Osteoblast (primary cell): Measurements from ENCODE around the gene COL23A1. TPM values are rescaled to one million over a fixed set of nuclear protein-coding genes. Genes with fewer than 3 reads are reported as not detected.
A peak's percentile ranks its signal among the peaks of the same experiment; 100 is the strongest.

Experiments
- DNase-seq: peaks from one replicate; pipeline ENCODE4 v3.0.0; 2011; ENCODE audit warnings: low spot score, mixed read lengths; ENCODE audit not compliant: insufficient read length; ENCODE audit errors: missing footprints
- H2AFZ ChIP-seq: 2 replicates; pipeline ENCODE4 v1.6.0; 2011; ENCODE audit warnings: mild to moderate bottlenecking, low read length
- H3K27ac ChIP-seq: 2 replicates; pipeline ENCODE4 v1.5.1; 2011; ENCODE audit warnings: mild to moderate bottlenecking, low read depth, low read length, moderate library complexity
- H3K27me3 ChIP-seq: 2 replicates; pipeline ENCODE4 v1.6.0; 2012; ENCODE audit warnings: mild to moderate bottlenecking, control low read depth, inconsistent platforms, low read length, moderate library complexity; ENCODE audit not compliant: insufficient read depth
- H3K36me3 ChIP-seq: 2 replicates; pipeline ENCODE4 v1.5.1; 2011; ENCODE audit warnings: mild to moderate bottlenecking, low read length, control low read depth, moderate library complexity; ENCODE audit not compliant: insufficient read depth
- H3K4me1 ChIP-seq: 2 replicates; pipeline ENCODE4 v1.5.1; 2011; ENCODE audit warnings: mild to moderate bottlenecking, low read length, control low read depth, moderate library complexity; ENCODE audit not compliant: insufficient read depth
- H3K4me2 ChIP-seq: 2 replicates; pipeline ENCODE4 v1.6.0; 2011; ENCODE audit warnings: mild to moderate bottlenecking, low read length; ENCODE audit not compliant: insufficient read depth
- H3K4me3 ChIP-seq: fragments of 200-600 bp; sonication (generic); 3 replicates; pipeline ENCODE4 v1.5.1; 2012; ENCODE audit warnings: mild to moderate bottlenecking, low read length, inconsistent platforms; ENCODE audit not compliant: insufficient read depth
- H3K79me2 ChIP-seq: 2 replicates; pipeline ENCODE4 v1.6.0; 2012; ENCODE audit warnings: mild to moderate bottlenecking, low read length, control low read depth, inconsistent platforms; ENCODE audit not compliant: insufficient read depth
- H3K9me3 ChIP-seq: 2 replicates; pipeline ENCODE4 v1.5.1; 2011; ENCODE audit warnings: low read depth, low read length, control low read depth
- H4K20me1 ChIP-seq: 2 replicates; pipeline ENCODE4 v1.6.0; 2012; ENCODE audit warnings: mild to moderate bottlenecking, low read length, control low read depth; ENCODE audit not compliant: insufficient read depth
- total RNA-seq: library from RNA; depleted of rRNA; stranded (reverse); fragments of >200 nt; gene quantifications from 2 replicates; pipeline ENCODE4 v1.2.3, GENCODE V29; 2012
- TF ChIP-seq, protein P1 (sequence below): IDR thresholded peaks from 2 replicates; pipeline ENCODE4 v1.5.1; 2011; ENCODE audit warnings: mild to moderate bottlenecking, low read depth, low read length, moderate library complexity; ENCODE audit errors: extremely low read depth

COL23A1 gene
- total RNA-seq, 1 donor: under 0.01 TPM

DNA sequence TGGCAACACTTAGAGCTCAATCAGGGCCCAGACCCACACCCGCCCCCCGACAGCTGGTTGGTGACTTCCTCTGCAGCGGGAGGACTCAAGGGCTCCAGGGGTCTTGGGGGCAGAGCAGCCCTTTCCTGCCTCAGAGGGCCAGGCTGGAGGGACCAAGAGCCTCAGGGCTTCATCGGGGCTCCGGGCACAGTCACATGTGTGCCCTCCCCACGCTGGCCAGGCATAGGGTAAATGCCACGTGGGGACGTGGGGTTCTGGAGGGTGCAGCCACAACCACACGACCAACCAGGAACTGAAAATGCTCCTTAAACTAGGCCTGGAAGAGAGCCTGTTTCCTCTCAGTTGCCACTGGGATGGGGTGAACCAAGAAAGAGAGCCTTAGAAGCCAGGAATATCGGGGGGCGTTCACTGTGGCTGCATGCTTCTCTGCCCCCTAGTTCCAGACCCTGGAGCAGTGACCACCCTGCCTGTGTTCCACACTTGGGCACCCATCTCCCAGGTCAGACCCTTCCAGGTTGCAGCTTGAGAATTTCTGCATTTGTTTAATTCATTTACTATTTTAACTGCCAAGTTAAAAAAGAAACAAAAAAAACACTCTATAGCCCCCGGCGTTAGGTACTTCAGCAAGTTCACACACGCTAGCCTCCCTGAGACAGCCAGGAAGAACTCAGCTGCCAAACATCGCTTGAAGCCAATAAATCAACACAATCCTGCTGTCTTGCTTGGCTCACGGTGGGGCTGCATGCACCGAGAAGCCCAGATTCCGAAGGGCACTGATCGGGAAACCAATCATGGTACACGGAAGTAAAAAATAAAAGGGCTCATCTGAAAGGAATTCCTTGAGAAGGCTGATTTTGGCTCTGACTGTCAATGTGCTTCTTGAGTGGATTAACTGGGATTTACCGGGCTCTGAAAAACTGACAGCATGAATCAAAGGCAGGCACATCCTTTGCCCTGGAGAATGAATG lies 301.5 kb downstream of the COL23A1 start:
- no peaks in the 10 kb centered on the region for H3K4me1 ChIP-seq
- H3K4me2 ChIP-seq: no peak overlapping the region
- H3K4me3 ChIP-seq: no peak overlapping the region
- TF ChIP-seq, protein P1, sequence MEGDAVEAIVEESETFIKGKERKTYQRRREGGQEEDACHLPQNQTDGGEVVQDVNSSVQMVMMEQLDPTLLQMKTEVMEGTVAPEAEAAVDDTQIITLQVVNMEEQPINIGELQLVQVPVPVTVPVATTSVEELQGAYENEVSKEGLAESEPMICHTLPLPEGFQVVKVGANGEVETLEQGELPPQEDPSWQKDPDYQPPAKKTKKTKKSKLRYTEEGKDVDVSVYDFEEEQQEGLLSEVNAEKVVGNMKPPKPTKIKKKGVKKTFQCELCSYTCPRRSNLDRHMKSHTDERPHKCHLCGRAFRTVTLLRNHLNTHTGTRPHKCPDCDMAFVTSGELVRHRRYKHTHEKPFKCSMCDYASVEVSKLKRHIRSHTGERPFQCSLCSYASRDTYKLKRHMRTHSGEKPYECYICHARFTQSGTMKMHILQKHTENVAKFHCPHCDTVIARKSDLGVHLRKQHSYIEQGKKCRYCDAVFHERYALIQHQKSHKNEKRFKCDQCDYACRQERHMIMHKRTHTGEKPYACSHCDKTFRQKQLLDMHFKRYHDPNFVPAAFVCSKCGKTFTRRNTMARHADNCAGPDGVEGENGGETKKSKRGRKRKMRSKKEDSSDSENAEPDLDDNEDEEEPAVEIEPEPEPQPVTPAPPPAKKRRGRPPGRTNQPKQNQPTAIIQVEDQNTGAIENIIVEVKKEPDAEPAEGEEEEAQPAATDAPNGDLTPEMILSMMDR: no peak
- no peak overlapping the region for H3K27ac ChIP-seq
- no peaks in the 10 kb centered on the region for H3K9me3 ChIP-seq
- H4K20me1 ChIP-seq: no peaks in the 10 kb centered on the region
- H3K36me3 ChIP-seq: no peaks in the 10 kb centered on the region
- peak overlapping the region; percentile 56 for H2AFZ ChIP-seq
- peaks cover 4% of the 10 kb centered on the region for H3K27me3 ChIP-seq
- H3K79me2 ChIP-seq: no peaks in the 10 kb centered on the region
- peak; percentile 85 for DNase-seq

DNA sequence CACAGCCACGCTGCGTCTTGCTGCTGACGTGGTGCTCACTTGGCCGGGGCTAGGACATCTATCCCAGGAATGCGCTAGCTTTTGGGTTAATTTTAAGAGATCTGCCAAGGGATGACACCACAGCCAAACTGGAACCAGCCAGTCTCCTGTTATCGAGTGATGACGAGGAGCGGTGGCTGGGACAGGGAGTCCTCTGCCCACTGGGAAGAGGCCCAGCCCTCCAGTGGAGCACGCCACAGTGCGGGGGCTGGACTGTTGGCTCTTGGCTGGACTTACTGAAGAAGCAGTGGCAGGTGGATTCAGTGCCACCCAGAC lies 302.4 kb downstream of the COL23A1 start:
- Histone ChIP-seq H2AFZ (no peak overlapping the region), H3K9me3 (no peaks in the 10 kb centered on the region), H3K4me1 (no peaks in the 10 kb centered on the region), H3K4me3 (no peak overlapping the region), H3K79me2 (no peaks in the 10 kb centered on the region), H3K27ac (no peak overlapping the region), H3K27me3 (peaks cover 4% of the 10 kb centered on the region), H4K20me1 (no peaks in the 10 kb centered on the region), H3K36me3 (no peaks in the 10 kb centered on the region), H3K4me2 (no peak overlapping the region)
- DNase-seq: peak; percentile 50
- TF ChIP-seq, protein P1: no peak

DNA sequence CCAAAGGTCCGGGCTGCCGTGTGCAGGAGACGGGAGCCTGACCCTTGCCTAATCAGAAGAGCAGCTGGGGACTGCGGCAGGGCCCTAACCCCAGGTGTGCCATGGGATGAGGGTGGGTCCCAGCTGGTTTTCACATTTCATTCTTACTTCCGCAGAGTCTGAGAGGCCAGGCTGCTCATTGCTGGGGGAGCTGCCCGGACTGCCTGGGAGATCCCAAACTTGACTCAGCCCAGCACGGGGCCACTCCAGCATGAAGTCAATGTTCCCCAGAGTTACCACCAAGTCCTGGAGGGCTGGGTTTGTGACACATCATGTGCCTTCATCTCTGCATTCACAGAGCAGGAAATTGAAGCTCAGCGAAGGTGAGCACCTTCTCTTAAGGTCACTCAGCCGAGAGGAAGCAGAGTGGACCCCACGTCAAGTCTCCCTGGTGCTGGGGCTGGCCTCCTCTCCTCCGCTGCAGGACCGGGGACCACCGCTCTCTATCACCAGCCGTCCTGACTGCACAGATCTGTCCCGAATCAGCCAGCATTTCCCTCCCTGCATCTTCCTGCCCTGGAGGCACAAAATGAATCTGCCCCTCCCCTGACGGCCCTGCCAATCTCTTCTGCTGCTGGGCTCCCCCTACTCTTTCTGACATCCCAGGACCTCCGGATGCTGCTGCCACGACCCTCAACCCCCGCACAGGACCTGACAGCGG lies 303.0 kb downstream of the COL23A1 start:
- DNase-seq: peak; percentile 60
- no peaks in the 10 kb centered on the region for H4K20me1 ChIP-seq
- no peaks in the 10 kb centered on the region for H3K36me3 ChIP-seq
- no peak overlapping the region for H3K27ac ChIP-seq
- no peak overlapping the region for H2AFZ ChIP-seq
- H3K9me3 ChIP-seq: no peaks in the 10 kb centered on the region
- H3K27me3 ChIP-seq: peaks cover 4% of the 10 kb centered on the region
- H3K4me1 ChIP-seq: no peaks in the 10 kb centered on the region
- H3K79me2 ChIP-seq: no peaks in the 10 kb centered on the region
- TF ChIP-seq, protein P1: no peak
- H3K4me3 ChIP-seq: no peak overlapping the region
- H3K4me2 ChIP-seq: no peak overlapping the region
